Spinal cord (tissue), 10 donors: ENCODE measurements around the gene TALDO1. TPM values are rescaled to one million over a fixed set of nuclear protein-coding genes. Genes with fewer than 3 reads are reported as not detected.

Experiments
- DNase-seq, 6 donors: peaks; one replicate each; pipeline versions ENCODE4 v3.0.0 to v3.0.0-alpha.2; 2013 to 2015; ENCODE audit warnings: low spot score in 6 of 6, low read depth in 4 of 6
- H3K27ac ChIP-seq: one replicate; pipeline ENCODE4 v1.5.1; 2013; ENCODE audit warnings: low read depth, low read length, control low read depth
- H3K27me3 ChIP-seq: one replicate; pipeline ENCODE4 v1.6.1; 2013; ENCODE audit warnings: low read length; ENCODE audit not compliant: control insufficient read depth, insufficient read depth
- H3K36me3 ChIP-seq: one replicate; pipeline ENCODE4 v1.6.1; 2013; ENCODE audit warnings: low read length; ENCODE audit not compliant: control insufficient read depth, insufficient read depth
- H3K4me1 ChIP-seq: one replicate; pipeline ENCODE4 v1.6.1; 2013; ENCODE audit warnings: low read length; ENCODE audit not compliant: control insufficient read depth, insufficient read depth
- H3K4me3 ChIP-seq: one replicate; pipeline ENCODE4 v1.5.1; 2013; ENCODE audit warnings: low read depth, low read length, control low read depth
- H3K9me3 ChIP-seq: one replicate; pipeline ENCODE4 v1.6.1; 2013; ENCODE audit warnings: low read length; ENCODE audit not compliant: control insufficient read depth, insufficient read depth
- WGBS: methylation state at CpG from one replicate; pipeline ENCODE4 v1.1.5; 2013; ENCODE audit warnings: missing lambda C conversion rate; ENCODE audit not compliant: insufficient coverage; 5-methylcytosine and 5-hydroxymethylcytosine counted together
- polyA plus RNA-seq, 2 donors: library from polyadenylated mRNA; unstranded; fragments of 120-200 nt; gene quantifications; one replicate each; pipeline ENCODE4 v1.2.1, GENCODE V29; 2013; ENCODE audit not compliant: insufficient read length in 2 of 2
- total RNA-seq, 2 donors: library from RNA; depleted of rRNA in 1 of 2; stranded (reverse); fragments of 120-200 nt in 1 of 2; fragments of >200 nt in 1 of 2; gene quantifications; one replicate each; pipeline versions ENCODE4 v1.2.3 to v1.2.4, GENCODE V29; 2013 to 2014
- donor health status: healthy.

The TALDO1 gene
- total and polyA plus RNA-seq, 4 donors = 104 to 160 (median 141) TPM

- Histone ChIP-seq H3K4me3 (no peak overlapping the region), H3K27ac (peak overlapping the region; percentile 36), H3K27me3 (no peaks in the 10 kb centered on the region), H3K4me1 (peaks cover 45% of the 10 kb centered on the region), H3K9me3 (no peaks in the 10 kb centered on the region), H3K36me3 (peaks cover 65% of the 10 kb centered on the region)
- 6% methylated on average over 20 of the region's 24 CpGs for WGBS
- DNase-seq = peak in 2 of 6 donors; percentile 83 to 95
Observed at GRCh38 chr11:783581-784015, 36.3 kb downstream of the TALDO1 start.

GRCh38 chr11:786235-787083, 39.2 kb downstream of the TALDO1 start:
- WGBS = 73% methylated on average over 23 of the region's 24 CpGs
- H3K36me3 ChIP-seq = peaks cover 59% of the 10 kb centered on the region
- H3K27me3 ChIP-seq = peaks cover 3% of the 10 kb centered on the region
- no peak for DNase-seq
- no peak overlapping the region for H3K27ac ChIP-seq
- H3K4me3 ChIP-seq = no peak overlapping the region
- H3K4me1 ChIP-seq = peaks cover 49% of the 10 kb centered on the region
- no peaks in the 10 kb centered on the region for H3K9me3 ChIP-seq

GRCh38 chr11:787084-787675, 39.9 kb downstream of the TALDO1 start:
- no peak overlapping the region for H3K27ac ChIP-seq
- peaks cover 59% of the 10 kb centered on the region for H3K36me3 ChIP-seq
- H3K4me3 ChIP-seq = no peak overlapping the region
- H3K9me3 ChIP-seq = no peaks in the 10 kb centered on the region
- peaks cover 3% of the 10 kb centered on the region for H3K27me3 ChIP-seq
- 90% methylated on average over 10 of the region's 24 CpGs for WGBS
- no peak for DNase-seq
- peaks cover 49% of the 10 kb centered on the region for H3K4me1 ChIP-seq

- Histone ChIP-seq H3K4me3 (no peak overlapping the region), H3K9me3 (no peaks in the 10 kb centered on the region), H3K36me3 (peaks cover 63% of the 10 kb centered on the region), H3K4me1 (peaks cover 42% of the 10 kb centered on the region), H3K27me3 (peaks cover 3% of the 10 kb centered on the region), H3K27ac (no peak overlapping the region)
- no peak for DNase-seq
- 82% methylated on average over 25 of the region's 28 CpGs for WGBS
Observed at GRCh38 chr11:788009-788640, 40.9 kb downstream of the TALDO1 start.

GRCh38 chr11:788953-789940, 42.0 kb downstream of the TALDO1 start:
- peaks cover 38% of the 10 kb centered on the region for H3K4me1 ChIP-seq
- H3K36me3 ChIP-seq = peaks cover 74% of the 10 kb centered on the region
- peaks cover 3% of the 10 kb centered on the region for H3K27me3 ChIP-seq
- no peak for DNase-seq
- H3K9me3 ChIP-seq = no peaks in the 10 kb centered on the region
- WGBS = 20% methylated on average over 28 of the region's 31 CpGs
- peak overlapping the region; percentile 25 for H3K27ac ChIP-seq
- peak overlapping the region; percentile 39 for H3K4me3 ChIP-seq

GRCh38 chr11:789943-790342, 42.7 kb downstream of the TALDO1 start, which contains the start of gene CEND1:
CEND1 (minus strand) TSS chr11:790090; CDS start chr11:788576, 1,514 bp downstream.
- Histone ChIP-seq H3K4me1 (peaks cover 45% of the 10 kb centered on the region), H3K27ac (peak within 1 kb of the TSS; percentile 25), H3K4me3 (peak within 1 kb of the TSS; percentile 39), H3K27me3 (peaks cover 3% of the 10 kb centered on the region), H3K36me3 (peaks cover 79% of the 10 kb centered on the region), H3K9me3 (no peaks in the 10 kb centered on the region)
- WGBS = 2% methylated on average over 38 of the region's 44 CpGs
- DNase-seq = peak in 2 of 6 donors; percentile 91 to 92

- Histone ChIP-seq H3K4me3 (no peak overlapping the region), H3K36me3 (peaks cover 83% of the 10 kb centered on the region), H3K27me3 (peaks cover 3% of the 10 kb centered on the region), H3K9me3 (no peaks in the 10 kb centered on the region), H3K27ac (no peak overlapping the region), H3K4me1 (peaks cover 55% of the 10 kb centered on the region)
- WGBS = 54% methylated on average over 18 of the region's 18 CpGs
- DNase-seq = no peak
Observed at GRCh38 chr11:790721-791564, 43.7 kb downstream of the TALDO1 start.

GRCh38 chr11:791658-792534, 44.6 kb downstream of the TALDO1 start:
- H3K36me3 ChIP-seq = peaks cover 77% of the 10 kb centered on the region
- no peak overlapping the region for H3K27ac ChIP-seq
- WGBS = 90% methylated on average over 36 of the region's 49 CpGs
- peaks cover 3% of the 10 kb centered on the region for H3K27me3 ChIP-seq
- no peak overlapping the region for H3K4me3 ChIP-seq
- peaks cover 64% of the 10 kb centered on the region for H3K4me1 ChIP-seq
- DNase-seq = no peak
- no peaks in the 10 kb centered on the region for H3K9me3 ChIP-seq
